Activated CD8-positive, alpha-beta memory T cell treated with anti-CD3 and anti-CD28 coated beads for 1 hour (primary cell): ENCODE data around the gene RNF152.
"Not testable (repeated sequence)": the region's sequence is repeated elsewhere in the genome, so short reads cannot be mapped to it uniquely, and the experiment has no call there.

Experiments used
- DNase-seq, 2 donors: peaks; one replicate each; pipeline ENCODE4 v3.0.0-alpha.2; 2020; ENCODE audit warnings: low read depth in 1 of 2; ENCODE audit errors: extremely low read depth in 1 of 2

Gene RNF152

GRCh38 chr18:61824733-61825363, 68.0 kb downstream of the RNF152 start:
- DNase-seq = no peak

DNA sequence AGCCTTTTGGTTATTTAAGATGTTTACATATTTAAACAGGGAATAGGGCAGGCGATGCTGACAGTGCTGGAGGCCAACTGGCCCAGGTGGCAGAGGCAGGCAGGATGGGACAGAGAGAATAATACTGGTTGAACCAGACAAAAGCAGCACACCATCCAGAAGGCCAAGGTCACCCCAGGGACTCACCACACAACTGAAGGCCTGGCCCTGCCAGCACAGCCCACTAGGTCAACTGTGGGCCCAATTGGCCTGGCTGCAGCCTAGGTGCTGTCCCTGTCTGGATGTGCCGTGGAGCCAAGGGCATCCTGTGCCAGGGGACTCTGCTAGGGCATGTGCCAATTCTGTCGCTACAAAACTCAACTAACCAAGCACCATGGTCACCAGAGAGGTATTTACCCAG, 69.2 kb downstream of the RNF152 start:
- no peak for DNase-seq

- DNase-seq = no peak
These were observed 69.9 kb downstream of the RNF152 start for GRCh38 chr18:61822879-61823278.

DNA sequence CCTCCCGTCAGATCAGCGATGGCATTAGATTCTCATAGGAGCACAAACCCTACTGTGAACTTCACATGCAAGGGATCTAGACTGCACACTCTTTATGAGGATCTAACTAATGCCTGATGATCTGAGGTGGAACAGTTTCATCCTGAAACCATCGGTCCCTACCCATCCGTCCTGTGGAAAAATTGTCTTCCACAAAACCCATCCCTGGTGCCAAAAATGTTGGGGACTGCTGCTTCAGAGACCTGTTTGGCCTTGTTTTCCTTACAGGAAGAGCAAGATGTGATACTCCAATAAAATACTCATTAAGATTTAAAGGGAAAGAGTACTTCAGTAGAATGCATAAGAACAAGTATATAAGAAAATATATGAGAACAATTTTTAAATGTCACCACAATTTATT, 71.1 kb downstream of the RNF152 start:
- no peak for DNase-seq

- DNase-seq = no peak
These were observed 71.9 kb downstream of the RNF152 start for GRCh38 chr18:61820882-61821281.

GRCh38 chr18:61817086-61817485, 75.7 kb downstream of the RNF152 start:
- DNase-seq = no peak

DNA sequence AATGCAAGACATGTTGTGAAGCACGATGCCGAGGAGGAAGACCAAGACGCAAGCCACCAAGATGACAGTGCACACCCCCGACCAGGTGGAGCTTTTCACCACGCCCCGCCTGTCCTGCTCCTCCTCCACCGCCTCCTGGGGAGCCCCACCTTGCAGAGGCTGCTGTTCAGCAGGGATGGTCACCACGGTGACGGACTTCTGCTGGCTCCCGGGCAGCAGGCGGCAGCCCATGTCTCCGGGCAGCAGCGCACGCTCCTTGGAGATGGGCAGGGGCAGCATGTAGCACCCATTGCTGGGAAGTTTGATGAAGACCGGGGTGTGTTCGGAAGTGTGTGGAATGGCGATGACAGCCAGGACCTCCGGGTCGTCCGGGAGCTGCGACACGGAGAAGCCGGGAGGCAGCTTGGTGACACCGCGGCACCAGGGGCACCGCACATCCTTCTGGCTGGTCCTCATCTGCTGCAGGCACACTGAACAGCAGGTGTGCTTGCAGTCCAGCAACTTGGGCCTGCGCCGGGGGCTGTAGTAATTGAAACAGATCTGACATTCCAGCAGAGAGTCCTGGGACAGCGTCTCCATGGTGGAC, 76.8 kb downstream of the RNF152 start:
- DNase-seq = no peak

- no peak for DNase-seq
These were observed 84.5 kb downstream of the RNF152 start for GRCh38 chr18:61808286-61808685.

DNA sequence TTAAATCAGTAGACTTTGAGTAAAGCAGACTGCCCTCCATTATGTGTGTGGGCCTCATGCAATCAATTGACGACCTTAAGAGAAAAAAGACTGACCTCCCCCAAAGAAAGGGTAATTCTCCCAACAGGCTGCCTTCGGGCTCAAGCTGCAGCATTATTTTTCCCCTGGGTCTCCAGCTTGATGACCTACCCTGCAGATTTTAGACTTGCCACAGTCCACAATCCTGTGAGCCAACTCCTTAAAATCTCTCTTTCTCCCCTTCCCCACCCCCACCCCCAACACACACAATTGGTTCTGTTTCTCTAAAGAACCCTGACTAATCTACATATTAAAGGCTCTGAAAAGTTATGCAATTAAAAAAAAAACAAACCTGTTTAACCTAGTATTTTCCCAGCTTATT, 89.4 kb downstream of the RNF152 start:
- no peak for DNase-seq

- DNase-seq = no peak
These were observed 94.9 kb downstream of the RNF152 start for GRCh38 chr18:61797696-61798590.

- DNase-seq = no peak
These were observed 101.8 kb downstream of the RNF152 start for GRCh38 chr18:61791031-61791430.

GRCh38 chr18:61787011-61787670, 105.7 kb downstream of the RNF152 start:
- DNase-seq = not testable (repeated sequence)

- DNase-seq = no peak
These were observed 107.2 kb downstream of the RNF152 start for GRCh38 chr18:61785588-61785987.

DNA sequence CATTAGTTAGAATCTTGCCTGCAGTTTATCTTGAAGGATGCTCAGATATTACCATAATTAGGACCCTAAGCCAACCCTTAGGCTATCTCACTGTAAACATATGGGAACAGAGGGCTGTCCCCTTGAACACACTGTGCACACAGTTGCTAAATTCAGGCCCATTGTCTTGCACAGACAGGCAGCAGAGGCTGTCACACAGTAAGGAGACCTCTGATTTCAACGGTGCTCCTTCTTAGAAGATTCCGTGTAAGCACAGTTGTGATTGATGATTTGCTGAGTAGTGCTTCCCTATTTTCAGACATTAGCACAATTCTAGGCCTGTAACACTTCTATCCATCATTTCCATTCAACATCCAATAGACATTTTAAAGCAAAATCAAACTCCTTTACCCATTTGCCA, 108.0 kb downstream of the RNF152 start:
- no peak for DNase-seq

DNA sequence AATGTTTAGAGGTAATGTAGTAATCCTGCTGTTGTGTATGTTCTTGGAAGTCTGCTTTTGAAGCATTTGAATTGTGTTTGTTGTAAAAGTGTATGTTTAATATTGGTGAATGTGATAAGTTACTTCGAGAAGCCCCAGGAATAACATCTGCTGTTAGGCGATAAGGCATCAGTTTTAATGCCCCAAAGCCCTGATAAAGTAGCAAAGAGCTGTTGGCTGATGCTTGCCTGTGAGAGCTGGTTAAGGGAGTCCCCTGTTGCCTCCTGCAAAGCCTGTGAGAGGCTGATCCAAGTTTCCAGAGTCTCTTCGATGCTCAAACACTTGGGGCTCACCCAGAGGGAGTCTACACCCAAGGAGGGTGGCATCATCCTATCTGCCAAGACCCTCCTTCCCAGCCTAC, 110.3 kb downstream of the RNF152 start:
- DNase-seq = no peak

- not testable (repeated sequence) for DNase-seq
These were observed 116.6 kb downstream of the RNF152 start for GRCh38 chr18:61776201-61776600.

DNA sequence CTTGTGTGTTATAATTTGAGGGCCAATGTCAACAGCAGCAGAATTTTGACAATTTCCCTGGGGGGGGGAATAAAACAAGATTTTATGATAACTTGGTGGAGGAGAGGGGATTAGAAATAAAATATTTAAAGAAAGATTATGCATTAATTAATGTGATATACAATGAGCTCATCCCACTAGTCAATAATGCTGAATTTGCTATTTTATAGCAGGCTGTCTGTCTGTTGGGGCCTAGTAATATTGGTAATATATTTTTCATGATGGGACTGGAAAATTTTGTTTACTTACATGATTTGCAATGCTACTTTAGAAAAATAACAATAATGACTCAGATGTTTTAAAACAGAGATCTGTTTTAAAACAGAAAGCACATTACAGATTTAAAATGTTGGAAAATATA, 118.0 kb downstream of the RNF152 start:
- no peak for DNase-seq

DNA sequence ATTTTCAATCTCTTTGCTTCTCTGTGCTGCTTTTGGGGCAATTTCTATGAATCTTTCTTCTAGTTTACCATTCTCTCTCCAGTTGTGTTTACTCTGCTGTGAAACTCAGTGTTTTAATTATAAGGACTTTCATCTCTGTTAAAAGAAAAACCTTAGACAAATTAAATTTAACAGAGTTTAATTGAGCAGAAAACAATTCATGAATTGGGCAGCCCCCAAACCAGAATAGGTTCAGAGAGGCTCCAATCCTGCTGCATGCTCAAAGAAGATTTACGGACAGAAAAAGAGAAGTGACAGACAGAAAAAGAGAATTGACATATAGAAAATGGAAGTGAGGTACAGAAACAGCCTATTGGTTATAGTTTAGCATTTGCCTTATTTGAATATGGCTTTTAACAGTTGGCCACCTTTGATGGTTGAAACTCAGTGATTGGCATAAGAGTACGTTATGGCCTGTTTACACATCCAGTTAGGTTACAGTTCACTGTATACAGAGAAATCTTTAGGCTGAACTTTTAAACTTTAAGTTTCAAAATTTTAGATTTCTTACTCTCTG, 120.4 kb downstream of the RNF152 start:
- DNase-seq = no peak

DNA sequence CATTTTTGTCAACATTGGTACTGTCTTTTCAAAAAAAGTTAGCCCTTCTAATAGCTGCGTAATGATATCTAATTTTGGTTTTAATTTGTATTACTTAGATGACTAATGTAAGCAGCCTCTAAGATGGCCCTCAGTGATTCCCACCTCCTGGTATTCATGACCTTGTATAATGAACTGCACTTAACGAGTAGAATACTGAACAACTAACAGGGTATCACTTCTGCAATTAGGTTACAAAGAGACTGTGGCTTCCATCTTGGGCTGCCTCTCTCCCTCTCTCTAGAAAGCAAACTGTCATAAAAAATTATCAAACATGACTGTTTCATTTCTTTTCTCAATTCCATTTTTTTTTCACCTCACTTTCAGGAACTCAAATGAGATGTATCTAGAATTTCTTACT, 120.9 kb downstream of the RNF152 start:
- DNase-seq = no peak

DNA sequence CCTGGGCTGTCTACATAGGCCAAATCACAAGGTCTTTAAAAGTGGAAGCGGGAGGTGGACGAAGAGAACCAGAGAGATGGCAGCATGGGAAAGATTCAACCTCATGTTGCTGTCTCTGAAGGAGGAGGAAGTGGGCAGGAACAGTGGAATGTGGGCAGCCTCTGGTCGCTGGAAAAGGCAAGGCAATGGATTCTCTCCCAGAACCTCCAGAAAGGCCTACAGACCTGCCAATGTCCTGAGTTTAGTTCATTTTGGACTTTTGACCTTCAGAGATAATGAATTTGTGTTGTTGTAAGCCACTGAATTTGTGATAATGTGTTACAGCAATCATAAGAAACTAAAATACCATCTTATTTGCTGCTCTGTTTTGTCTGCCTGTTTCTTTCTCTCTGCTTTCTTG, 122.5 kb downstream of the RNF152 start:
- DNase-seq = no peak

DNA sequence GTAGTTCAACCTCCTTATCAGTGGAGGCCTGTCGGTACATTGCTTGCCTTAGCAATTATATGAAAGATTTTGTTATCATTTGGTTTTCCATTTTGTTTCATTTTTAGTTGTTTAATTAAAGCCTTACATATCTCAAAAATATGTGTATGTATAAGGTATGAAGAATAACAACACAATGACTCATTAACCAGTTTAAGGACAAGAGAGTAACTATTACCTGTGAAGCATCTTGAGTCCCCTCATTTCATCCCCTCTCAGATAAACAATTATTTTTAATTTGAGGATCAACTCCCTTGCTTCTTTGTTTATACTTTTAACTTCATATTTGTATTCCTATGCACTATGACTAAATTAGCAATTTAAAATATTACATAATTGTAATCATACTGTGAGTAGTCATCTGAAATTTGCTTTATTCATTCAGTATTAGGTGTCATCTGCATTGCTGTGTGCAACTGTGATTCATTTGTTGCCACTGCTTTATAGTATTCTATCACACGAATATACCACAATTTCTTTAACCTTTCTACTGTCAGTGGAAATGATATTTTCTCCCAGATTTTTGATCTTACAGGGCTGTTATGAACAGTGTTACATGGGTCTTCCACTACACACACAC, 126.4 kb downstream of the RNF152 start:
- DNase-seq = no peak
